ENCODE measurements around the gene CEBPA.

CEBPA gene

GRCh38 chr19:33282036-33282671, 20.2 kb downstream of the CEBPA start:
- no peak for TF ChIP-seq ZBTB7A (IDR thresholded peaks at IDR 0.05; ENCODE audit: low read depth)
- TF ChIP-seq TEAD4 (IDR thresholded peaks at IDR 0.05): no peak
- no peak for TF ChIP-seq CEBPB (IDR thresholded peaks at IDR 0.05)
- TF ChIP-seq YY1 (IDR thresholded peaks at IDR 0.05; ENCODE audit: low read depth): no peak
- TF ChIP-seq FOXM1 (IDR thresholded peaks at IDR 0.05; ENCODE audit: borderline replicate concordance, low read depth): no peak
- no peak for TF ChIP-seq EP300 (IDR thresholded peaks at IDR 0.05; ENCODE audit: borderline replicate concordance)
- TF ChIP-seq CREB1 (IDR thresholded peaks at IDR 0.05; ENCODE audit: low read depth): no peak
- no peak for TF ChIP-seq USF1 (IDR thresholded peaks at IDR 0.05)
- no peak for TF ChIP-seq EGR1 (IDR thresholded peaks at IDR 0.05)
- no peak for TF ChIP-seq NFIC (IDR thresholded peaks at IDR 0.05)
- TF ChIP-seq RAD21 (IDR thresholded peaks at IDR 0.05; ENCODE audit: low read depth): no peak
- TF ChIP-seq MAX (IDR thresholded peaks at IDR 0.05): no peak
- TF ChIP-seq REST (IDR thresholded peaks at IDR 0.05; ENCODE audit: low read depth): no peak
- no peak for TF ChIP-seq TCF12 (IDR thresholded peaks at IDR 0.05; ENCODE audit: low read depth)
- no peak for TF ChIP-seq TAF1 (IDR thresholded peaks at IDR 0.05; ENCODE audit: low read depth)

GRCh38 chr19:33281296-33281926, 20.9 kb downstream of the CEBPA start:
- TF ChIP-seq TEAD4 (IDR thresholded peaks at IDR 0.05) (no peak), USF1 (IDR thresholded peaks at IDR 0.05) (peak; percentile 20; the same call in 1 of the 2 replicates)

- no peak for TF ChIP-seq CEBPB (IDR thresholded peaks at IDR 0.05)
Observed at GRCh38 chr19:33280351-33280921, 21.9 kb downstream of the CEBPA start.

GRCh38 chr19:33279430-33280350, 22.6 kb downstream of the CEBPA start:
- TF ChIP-seq TEAD4 (IDR thresholded peaks at IDR 0.05) (no peak), EGR1 (IDR thresholded peaks at IDR 0.05) (no peak), REST (IDR thresholded peaks at IDR 0.05; ENCODE audit: low read depth) (no peak), ZBTB7A (IDR thresholded peaks at IDR 0.05; ENCODE audit: low read depth) (no peak), MAX (IDR thresholded peaks at IDR 0.05) (no peak), NFIC (IDR thresholded peaks at IDR 0.05) (no peak), EP300 (IDR thresholded peaks at IDR 0.05; ENCODE audit: borderline replicate concordance) (no peak), YY1 (IDR thresholded peaks at IDR 0.05; ENCODE audit: low read depth) (no peak), TAF1 (IDR thresholded peaks at IDR 0.05; ENCODE audit: low read depth) (no peak), RAD21 (IDR thresholded peaks at IDR 0.05; ENCODE audit: low read depth) (no peak), TCF12 (IDR thresholded peaks at IDR 0.05; ENCODE audit: low read depth) (no peak), FOXM1 (IDR thresholded peaks at IDR 0.05; ENCODE audit: borderline replicate concordance, low read depth) (no peak)

- no peak for TF ChIP-seq RAD21 (IDR thresholded peaks at IDR 0.05; ENCODE audit: low read depth)
- TF ChIP-seq NFIC (IDR thresholded peaks at IDR 0.05): no peak
- no peak for TF ChIP-seq EGR1 (IDR thresholded peaks at IDR 0.05)
- no peak for TF ChIP-seq TEAD4 (IDR thresholded peaks at IDR 0.05)
- no peak for TF ChIP-seq TAF1 (IDR thresholded peaks at IDR 0.05; ENCODE audit: low read depth)
- no peak for TF ChIP-seq MAX (IDR thresholded peaks at IDR 0.05)
- TF ChIP-seq YY1 (IDR thresholded peaks at IDR 0.05; ENCODE audit: low read depth): no peak
- no peak for TF ChIP-seq CREB1 (IDR thresholded peaks at IDR 0.05; ENCODE audit: low read depth)
- TF ChIP-seq FOXM1 (IDR thresholded peaks at IDR 0.05; ENCODE audit: borderline replicate concordance, low read depth): no peak
- no peak for TF ChIP-seq TCF12 (IDR thresholded peaks at IDR 0.05; ENCODE audit: low read depth)
Observed at GRCh38 chr19:33278403-33279269, 23.7 kb downstream of the CEBPA start.

Measured in Ishikawa (cell line).